ENCODE results near the gene SOX5.

The SOX5 gene

GRCh38 chr12:23921099-23921856, 28.2 kb downstream of the SOX5 start:
- no peaks in the 10 kb centered on the region for H3K79me1 ChIP-seq (ENCODE audit: low read length)
- no peak overlapping the region for H2AFZ ChIP-seq (ENCODE audit: insufficient read depth, low read length, poor library complexity)
- H2AK5ac ChIP-seq (ENCODE audit: low read length), result no peak overlapping the region
- H4K91ac ChIP-seq (ENCODE audit: low read depth, low read length), result no peak overlapping the region
- H3K4me2 ChIP-seq (ENCODE audit: low read length), result no peak overlapping the region
- no peak overlapping the region for H4K8ac ChIP-seq (ENCODE audit: low read depth, low read length)
- no peak overlapping the region for H3K14ac ChIP-seq (ENCODE audit: low read length)
- no CpG with 5 or more reads among the region's 5 CpGs for WGBS (ENCODE audit: extremely low coverage, insufficient coverage, insufficient read length)
- no peaks in the 10 kb centered on the region for H3K4me1 ChIP-seq (ENCODE audit: control insufficient read depth in 1 of 2, insufficient read depth in 2 of 2, low read length in 2 of 2)
- DNase-seq, result no peak
- no peak overlapping the region for H3K23ac ChIP-seq (ENCODE audit: low read length)
- H3K27ac ChIP-seq (ENCODE audit: low read depth, low read length), result no peak overlapping the region
- H3K18ac ChIP-seq (ENCODE audit: low read length), result no peak overlapping the region
- no peaks in the 10 kb centered on the region for H3K36me3 ChIP-seq (ENCODE audit: control insufficient read depth in 1 of 2, insufficient read depth in 2 of 2, low read length in 2 of 2)
- no peaks in the 10 kb centered on the region for H3K9me3 ChIP-seq (ENCODE audit: insufficient read depth, low read depth, low read length)
- no peak overlapping the region for H4K12ac ChIP-seq (ENCODE audit: low read depth, low read length)
- H2BK120ac ChIP-seq (ENCODE audit: insufficient read depth, low read length, poor library complexity), result no peak overlapping the region
- H3K4ac ChIP-seq (ENCODE audit: low read depth, low read length), result no peak overlapping the region
- H3K27me3 ChIP-seq (ENCODE audit: insufficient read depth, low read length), result no peaks in the 10 kb centered on the region
- no peak overlapping the region for H3K9ac ChIP-seq (ENCODE audit: low read length)
- H3K79me2 ChIP-seq (ENCODE audit: control insufficient read depth, insufficient read depth, low read length, poor library complexity), result no peaks in the 10 kb centered on the region
- H2BK5ac ChIP-seq (ENCODE audit: low read depth, low read length, poor library complexity), result no peak overlapping the region
- no peak overlapping the region for H2BK12ac ChIP-seq (ENCODE audit: low read length)
- no peak overlapping the region for H3K4me3 ChIP-seq (ENCODE audit: low read depth, low read length)

- H3K79me1 ChIP-seq (ENCODE audit: low read length), result peaks cover 2% of the 10 kb centered on the region
- no peak for DNase-seq
- H3K79me2 ChIP-seq (ENCODE audit: control insufficient read depth, insufficient read depth, low read length, poor library complexity), result no peaks in the 10 kb centered on the region
- no peak overlapping the region for H2BK12ac ChIP-seq (ENCODE audit: low read length)
- no peaks in the 10 kb centered on the region for H3K27me3 ChIP-seq (ENCODE audit: insufficient read depth, low read length)
- H3K36me3 ChIP-seq (ENCODE audit: control insufficient read depth in 1 of 2, insufficient read depth in 2 of 2, low read length in 2 of 2), result no peaks in the 10 kb centered on the region
- WGBS (ENCODE audit: extremely low coverage, insufficient coverage, insufficient read length), result no CpG with 5 or more reads among the region's 3 CpGs
- no peak overlapping the region for H3K27ac ChIP-seq (ENCODE audit: low read depth, low read length)
- no peak overlapping the region for H4K8ac ChIP-seq (ENCODE audit: low read depth, low read length)
- no peak overlapping the region for H3K23ac ChIP-seq (ENCODE audit: low read length)
- no peak overlapping the region for H4K12ac ChIP-seq (ENCODE audit: low read depth, low read length)
- no peak overlapping the region for H3K4me3 ChIP-seq (ENCODE audit: low read depth, low read length)
- no peak overlapping the region for H3K18ac ChIP-seq (ENCODE audit: low read length)
- H3K4ac ChIP-seq (ENCODE audit: low read depth, low read length), result no peak overlapping the region
- no peak overlapping the region for H3K14ac ChIP-seq (ENCODE audit: low read length)
- no peak overlapping the region for H4K91ac ChIP-seq (ENCODE audit: low read depth, low read length)
- H2AK5ac ChIP-seq (ENCODE audit: low read length), result no peak overlapping the region
- no peak overlapping the region for H3K9ac ChIP-seq (ENCODE audit: low read length)
- H2BK120ac ChIP-seq (ENCODE audit: insufficient read depth, low read length, poor library complexity), result no peak overlapping the region
- no peak overlapping the region for H2BK5ac ChIP-seq (ENCODE audit: low read depth, low read length, poor library complexity)
- H3K9me3 ChIP-seq (ENCODE audit: insufficient read depth, low read depth, low read length), result no peaks in the 10 kb centered on the region
- H3K4me1 ChIP-seq (ENCODE audit: control insufficient read depth in 1 of 2, insufficient read depth in 2 of 2, low read length in 2 of 2), result peaks cover 0 to 2% of the 10 kb centered on the region in 2 experiments
- H3K4me2 ChIP-seq (ENCODE audit: low read length), result no peak overlapping the region
- H2AFZ ChIP-seq (ENCODE audit: insufficient read depth, low read length, poor library complexity), result no peak overlapping the region
Observed at GRCh38 chr12:23911574-23911973, 37.9 kb downstream of the SOX5 start.

- Histone ChIP-seq H4K91ac (ENCODE audit: low read depth, low read length) (no peak overlapping the region), H3K4me1 (ENCODE audit: control insufficient read depth in 1 of 2, insufficient read depth in 2 of 2, low read length in 2 of 2) (peaks cover 0 to 2% of the 10 kb centered on the region in 2 experiments), H2AK5ac (ENCODE audit: low read length) (no peak overlapping the region), H3K27me3 (ENCODE audit: insufficient read depth, low read length) (no peaks in the 10 kb centered on the region), H4K8ac (ENCODE audit: low read depth, low read length) (no peak overlapping the region), H3K23ac (ENCODE audit: low read length) (no peak overlapping the region), H3K4ac (ENCODE audit: low read depth, low read length) (no peak overlapping the region), H2BK120ac (ENCODE audit: insufficient read depth, low read length, poor library complexity) (no peak overlapping the region), H3K27ac (ENCODE audit: low read depth, low read length) (no peak overlapping the region), H3K14ac (ENCODE audit: low read length) (no peak overlapping the region), H2BK12ac (ENCODE audit: low read length) (no peak overlapping the region), H2BK5ac (ENCODE audit: low read depth, low read length, poor library complexity) (no peak overlapping the region), H2AFZ (ENCODE audit: insufficient read depth, low read length, poor library complexity) (no peak overlapping the region), H3K9ac (ENCODE audit: low read length) (no peak overlapping the region), H3K4me2 (ENCODE audit: low read length) (no peak overlapping the region), H3K36me3 (ENCODE audit: control insufficient read depth in 1 of 2, insufficient read depth in 2 of 2, low read length in 2 of 2) (no peaks in the 10 kb centered on the region), H3K18ac (ENCODE audit: low read length) (no peak overlapping the region), H4K12ac (ENCODE audit: low read depth, low read length) (no peak overlapping the region), H3K79me1 (ENCODE audit: low read length) (peaks cover 4% of the 10 kb centered on the region), H3K79me2 (ENCODE audit: control insufficient read depth, insufficient read depth, low read length, poor library complexity) (no peaks in the 10 kb centered on the region), H3K9me3 (ENCODE audit: insufficient read depth, low read depth, low read length) (no peaks in the 10 kb centered on the region), H3K4me3 (ENCODE audit: low read depth, low read length) (no peak overlapping the region)
- WGBS (ENCODE audit: extremely low coverage, insufficient coverage, insufficient read length), result no CpG with 5 or more reads among the region's 1 CpG
- DNase-seq, result no peak
Observed at GRCh38 chr12:23909551-23909950, 39.9 kb downstream of the SOX5 start.

- Histone ChIP-seq H3K4ac (ENCODE audit: low read depth, low read length) (no peak overlapping the region), H3K79me1 (ENCODE audit: low read length) (peaks cover 4% of the 10 kb centered on the region), H3K27ac (ENCODE audit: low read depth, low read length) (no peak overlapping the region), H3K4me1 (ENCODE audit: control insufficient read depth in 1 of 2, insufficient read depth in 2 of 2, low read length in 2 of 2) (peaks cover 0 to 2% of the 10 kb centered on the region in 2 experiments), H2BK120ac (ENCODE audit: insufficient read depth, low read length, poor library complexity) (no peak overlapping the region), H2AFZ (ENCODE audit: insufficient read depth, low read length, poor library complexity) (no peak overlapping the region), H3K27me3 (ENCODE audit: insufficient read depth, low read length) (no peaks in the 10 kb centered on the region), H3K14ac (ENCODE audit: low read length) (no peak overlapping the region), H3K79me2 (ENCODE audit: control insufficient read depth, insufficient read depth, low read length, poor library complexity) (no peaks in the 10 kb centered on the region), H2BK5ac (ENCODE audit: low read depth, low read length, poor library complexity) (no peak overlapping the region), H3K9me3 (ENCODE audit: insufficient read depth, low read depth, low read length) (no peaks in the 10 kb centered on the region), H2AK5ac (ENCODE audit: low read length) (no peak overlapping the region), H3K23ac (ENCODE audit: low read length) (no peak overlapping the region), H4K91ac (ENCODE audit: low read depth, low read length) (no peak overlapping the region), H3K36me3 (ENCODE audit: control insufficient read depth in 1 of 2, insufficient read depth in 2 of 2, low read length in 2 of 2) (no peaks in the 10 kb centered on the region), H3K9ac (ENCODE audit: low read length) (no peak overlapping the region), H3K4me2 (ENCODE audit: low read length) (no peak overlapping the region), H4K12ac (ENCODE audit: low read depth, low read length) (no peak overlapping the region), H3K18ac (ENCODE audit: low read length) (no peak overlapping the region), H4K8ac (ENCODE audit: low read depth, low read length) (no peak overlapping the region), H2BK12ac (ENCODE audit: low read length) (no peak overlapping the region), H3K4me3 (ENCODE audit: low read depth, low read length) (no peak overlapping the region)
- no peak for DNase-seq
- no CpG with 5 or more reads among the region's 6 CpGs for WGBS (ENCODE audit: extremely low coverage, insufficient coverage, insufficient read length)
Observed at GRCh38 chr12:23906329-23906728, 43.1 kb downstream of the SOX5 start.
